Thoracic aorta (tissue), 2 donors: ENCODE results near the gene UTS2R. TPM values are rescaled to one million over a fixed set of nuclear protein-coding genes. Genes with fewer than 3 reads are reported as not detected.

Experiments
- ATAC-seq: fragments of 150-250 bp; one replicate; pipeline ENCODE4 v1.8.0; 2017; ENCODE audit warnings: low read depth; ENCODE audit not compliant: insufficient number of reproducible peaks, low FRiP score
- DNase-seq: peaks from one replicate; pipeline ENCODE4 v3.0.0-alpha.2; 2020; ENCODE audit warnings: low spot score
- H3K27ac ChIP-seq, 2 donors: fragments of 200-600 bp; sonication (generic); 1 replicate in 1 of 2; 2 replicates in 1 of 2; pipeline ENCODE4 v1.5.1; 2016; ENCODE audit warnings: mild to moderate bottlenecking in 2 of 2, moderate library complexity in 2 of 2
- H3K27me3 ChIP-seq: fragments of 200-600 bp; sonication (generic); replicated peaks from 2 replicates; pipeline ENCODE4 v1.6.0; 2016; ENCODE audit warnings: mild to moderate bottlenecking; ENCODE audit not compliant: insufficient read depth
- H3K36me3 ChIP-seq: fragments of 200-600 bp; sonication (generic); one replicate; pipeline ENCODE4 v1.5.1; 2016
- H3K4me1 ChIP-seq, 2 donors: fragments of 200-600 bp; sonication (generic); 1 replicate in 1 of 2; 2 replicates in 1 of 2; pipeline versions ENCODE4 v1.5.1 to v1.6.0; 2016; ENCODE audit warnings: low read depth in 2 of 2, mild to moderate bottlenecking in 1 of 2; ENCODE audit not compliant: control insufficient read depth in 1 of 2
- H3K4me3 ChIP-seq: fragments of 200-600 bp; sonication (generic); 2 replicates; pipeline ENCODE4 v1.5.1; 2016; ENCODE audit warnings: mild to moderate bottlenecking
- H3K9me3 ChIP-seq: fragments of 200-600 bp; sonication (generic); 2 replicates; pipeline ENCODE4 v1.5.1; 2016
- CTCF ChIP-seq: fragments of 200-600 bp; sonication (generic); IDR thresholded peaks from one replicate; pipeline ENCODE4 v1.5.1; 2019; ENCODE audit warnings: antibody characterized with exemption
- total RNA-seq, 2 donors: library from RNA; depleted of rRNA; stranded (reverse); fragments of >200 nt; gene quantifications; one replicate each; pipeline versions ENCODE4 v1.1.0 to v1.2.3, GENCODE V29; 2016

UTS2R gene
- total RNA-seq, 2 donors from 2014 or later: 0.27 TPM; not detected in 1

DNA sequence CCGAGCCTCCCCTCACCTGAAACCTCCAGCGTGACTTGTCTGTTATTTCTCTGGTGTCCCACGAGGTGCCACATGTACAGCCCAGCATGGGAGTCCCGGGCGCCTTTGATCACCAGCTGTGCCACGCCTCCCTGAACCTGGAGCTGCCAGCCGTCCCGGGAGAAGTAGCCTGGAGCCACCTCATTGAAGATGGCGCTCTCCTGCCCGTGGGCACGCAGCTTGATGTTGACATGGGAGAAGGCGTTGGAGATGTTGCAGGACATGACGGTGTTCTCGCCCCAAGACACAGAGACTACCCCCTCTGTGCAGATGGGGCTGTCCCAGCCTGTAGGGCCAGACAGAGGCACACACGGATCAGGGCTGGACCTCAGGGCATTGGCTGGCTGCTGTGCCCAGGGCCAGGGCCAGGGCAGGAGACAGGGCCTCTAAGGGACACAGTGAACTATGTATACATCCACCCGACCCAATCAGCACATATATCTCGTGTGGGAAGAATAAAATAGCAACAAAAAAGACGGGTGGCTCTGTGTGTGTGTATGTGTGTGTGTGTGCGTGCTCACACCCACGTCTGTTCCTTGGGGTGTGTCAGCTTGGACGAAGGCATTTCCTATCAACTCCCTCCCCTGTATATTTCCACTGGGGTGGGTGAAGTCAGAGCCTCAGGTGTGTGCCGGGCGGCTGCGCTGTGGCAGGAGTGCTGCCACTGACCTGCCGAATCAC lies 46.8 kb upstream of the UTS2R start:
- H3K27me3 ChIP-seq: no peaks in the 10 kb centered on the region
- TF ChIP-seq CTCF: no peak
- no peak overlapping the region for H3K4me3 ChIP-seq
- peaks cover 0 to 8% of the 10 kb centered on the region in 2 donors for H3K4me1 ChIP-seq
- no peaks in the 10 kb centered on the region for H3K9me3 ChIP-seq
- H3K27ac ChIP-seq: no peak overlapping the region
- no peak for ATAC-seq
- no peaks in the 10 kb centered on the region for H3K36me3 ChIP-seq
- no peak for DNase-seq

GRCh38 chr17:82325286-82326180 lies 46.0 kb upstream of the UTS2R start:
- Histone ChIP-seq H3K4me1 (peaks cover 0 to 12% of the 10 kb centered on the region in 2 donors), H3K27me3 (no peaks in the 10 kb centered on the region), H3K4me3 (no peak overlapping the region), H3K27ac (no peak overlapping the region), H3K36me3 (no peaks in the 10 kb centered on the region), H3K9me3 (no peaks in the 10 kb centered on the region)
- DNase-seq (no peak), ATAC-seq (no peak)
- no peak for TF ChIP-seq CTCF

DNA sequence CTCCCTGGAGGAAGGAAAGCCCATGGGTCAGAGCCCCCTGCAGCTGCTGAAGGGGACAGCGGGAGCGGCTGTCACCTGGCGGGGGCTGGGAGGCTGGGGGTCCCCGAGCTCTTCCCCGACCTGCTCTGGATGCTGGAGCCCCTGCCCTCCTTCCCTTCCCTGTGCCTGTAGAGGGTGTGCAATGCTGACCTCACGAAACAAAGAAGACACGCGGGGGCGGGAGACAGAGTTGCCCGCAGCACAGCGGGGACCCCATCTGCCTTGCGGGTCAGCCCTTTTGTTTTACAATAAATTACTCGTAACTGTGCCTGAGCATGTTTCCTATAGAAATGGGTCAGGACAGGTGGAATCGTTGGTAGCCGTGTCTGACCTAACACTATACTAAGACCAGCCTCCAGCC lies 44.3 kb upstream of the UTS2R start:
- no peaks in the 10 kb centered on the region for H3K27me3 ChIP-seq
- no peaks in the 10 kb centered on the region for H3K36me3 ChIP-seq
- ATAC-seq (no peak), DNase-seq (no peak)
- no peak overlapping the region for H3K27ac ChIP-seq
- H3K4me1 ChIP-seq: peaks cover 0 to 6% of the 10 kb centered on the region in 2 donors
- no peaks in the 10 kb centered on the region for H3K9me3 ChIP-seq
- TF ChIP-seq CTCF: no peak
- no peak overlapping the region for H3K4me3 ChIP-seq

- H3K27me3 ChIP-seq: no peaks in the 10 kb centered on the region
- no peak for DNase-seq
- peaks cover 4 to 10% of the 10 kb centered on the region in 2 donors for H3K4me1 ChIP-seq
- no peak overlapping the region for H3K4me3 ChIP-seq
- no peak for ATAC-seq
- no peaks in the 10 kb centered on the region for H3K36me3 ChIP-seq
- TF ChIP-seq CTCF: no peak
- no peaks in the 10 kb centered on the region for H3K9me3 ChIP-seq
- no peak overlapping the region for H3K27ac ChIP-seq
Observed at GRCh38 chr17:82327757-82328140, 43.8 kb upstream of the UTS2R start.
